Activated CD4-positive, CD25-positive, alpha-beta regulatory T cell (primary cell): ENCODE results near the gene JAK2.

Source experiments
- DNase-seq, 4 experiments: peaks; one replicate each; lab custom pipeline; 2025; lab: John Stamatoyannopoulos, UW

The JAK2 gene

DNA sequence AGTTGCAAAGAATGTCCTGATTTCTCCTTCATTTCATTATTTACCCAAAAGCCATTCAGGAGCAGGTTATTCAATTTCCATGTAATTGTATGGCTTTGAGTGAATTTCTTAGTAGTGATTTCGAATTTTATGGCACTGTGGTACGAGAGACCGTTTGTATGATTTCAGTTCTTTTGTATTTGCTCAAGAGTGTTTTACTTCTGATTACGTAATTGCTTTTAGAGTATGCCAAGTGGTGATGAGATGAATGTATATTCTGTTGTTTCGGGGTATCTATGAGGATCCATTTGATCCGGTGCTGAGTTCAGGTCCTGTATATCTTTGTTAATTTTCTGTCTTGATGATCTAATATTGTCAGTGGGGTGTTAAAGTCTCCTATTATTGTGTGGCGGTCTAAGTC, 159.1 kb downstream of the JAK2 start:
- no peak for DNase-seq

DNA sequence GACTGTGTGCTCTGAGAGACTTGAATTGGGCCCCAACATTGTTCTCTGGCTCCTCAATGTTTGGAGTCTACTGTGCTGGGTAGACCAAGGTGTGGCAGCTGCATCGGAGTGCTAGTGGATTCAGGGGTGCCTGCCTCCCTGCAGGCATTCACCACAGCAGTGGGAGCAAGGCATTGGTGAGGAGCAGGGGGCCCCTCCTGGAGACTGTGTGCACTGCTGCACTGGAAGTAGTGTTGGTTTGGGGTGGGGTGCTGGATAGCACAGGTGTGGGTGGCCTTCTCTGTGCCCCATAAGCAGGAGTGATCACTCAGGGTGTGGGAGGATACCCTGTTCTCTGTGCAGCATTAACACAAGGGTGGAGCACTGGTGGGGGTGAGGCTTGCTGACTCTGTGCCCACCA, 161.2 kb downstream of the JAK2 start:
- no peak for DNase-seq
